ENCODE data around the gene PIK3C2G.

GRCh38 chr12:18476861-18477260, 215.5 kb downstream of the PIK3C2G start:
- TF ChIP-seq POLR2AphosphoS5 (IDR thresholded peaks at IDR 0.05; ENCODE audit: low read depth, low read length) (no peak), TAF1 (IDR thresholded peaks at IDR 0.05; ENCODE audit: borderline replicate concordance, insufficient read depth, low read length) (no peak)
- TF ChIP-seq, protein P1, sequence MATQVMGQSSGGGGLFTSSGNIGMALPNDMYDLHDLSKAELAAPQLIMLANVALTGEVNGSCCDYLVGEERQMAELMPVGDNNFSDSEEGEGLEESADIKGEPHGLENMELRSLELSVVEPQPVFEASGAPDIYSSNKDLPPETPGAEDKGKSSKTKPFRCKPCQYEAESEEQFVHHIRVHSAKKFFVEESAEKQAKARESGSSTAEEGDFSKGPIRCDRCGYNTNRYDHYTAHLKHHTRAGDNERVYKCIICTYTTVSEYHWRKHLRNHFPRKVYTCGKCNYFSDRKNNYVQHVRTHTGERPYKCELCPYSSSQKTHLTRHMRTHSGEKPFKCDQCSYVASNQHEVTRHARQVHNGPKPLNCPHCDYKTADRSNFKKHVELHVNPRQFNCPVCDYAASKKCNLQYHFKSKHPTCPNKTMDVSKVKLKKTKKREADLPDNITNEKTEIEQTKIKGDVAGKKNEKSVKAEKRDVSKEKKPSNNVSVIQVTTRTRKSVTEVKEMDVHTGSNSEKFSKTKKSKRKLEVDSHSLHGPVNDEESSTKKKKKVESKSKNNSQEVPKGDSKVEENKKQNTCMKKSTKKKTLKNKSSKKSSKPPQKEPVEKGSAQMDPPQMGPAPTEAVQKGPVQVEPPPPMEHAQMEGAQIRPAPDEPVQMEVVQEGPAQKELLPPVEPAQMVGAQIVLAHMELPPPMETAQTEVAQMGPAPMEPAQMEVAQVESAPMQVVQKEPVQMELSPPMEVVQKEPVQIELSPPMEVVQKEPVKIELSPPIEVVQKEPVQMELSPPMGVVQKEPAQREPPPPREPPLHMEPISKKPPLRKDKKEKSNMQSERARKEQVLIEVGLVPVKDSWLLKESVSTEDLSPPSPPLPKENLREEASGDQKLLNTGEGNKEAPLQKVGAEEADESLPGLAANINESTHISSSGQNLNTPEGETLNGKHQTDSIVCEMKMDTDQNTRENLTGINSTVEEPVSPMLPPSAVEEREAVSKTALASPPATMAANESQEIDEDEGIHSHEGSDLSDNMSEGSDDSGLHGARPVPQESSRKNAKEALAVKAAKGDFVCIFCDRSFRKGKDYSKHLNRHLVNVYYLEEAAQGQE (IDR thresholded peaks at IDR 0.05; ENCODE audit: insufficient read depth in 1 of 2, low read depth in 2 of 2, low read length in 2 of 2): no peak

Data from PFSK-1 (cell line).